A549 (cell line): ENCODE results near the gene ZRANB1.

Source experiments
- CTCF ChIP-seq: fragments of >200 bp; sonication (Bioruptor Twin); formaldehyde crosslinking; IDR thresholded peaks from 3 replicates; pipeline ENCODE4 v1.5.1; 2016
- EP300 ChIP-seq, 2 experiments: fragments of >200 bp; sonication (Bioruptor Twin); formaldehyde crosslinking; IDR thresholded peaks; 2 replicates in 1 of 2; 3 replicates in 1 of 2; pipeline ENCODE4 v1.6.1; 2016 to 2017
- HOXB5 ChIP-seq: fragments of 250-450 bp; sonication (Bioruptor Pico); IDR thresholded peaks from 2 replicates; pipeline ENCODE4 v1.5.0; 2020; ENCODE audit warnings: mild to moderate bottlenecking, moderate library complexity
- MYC ChIP-seq: IDR thresholded peaks from 2 replicates; pipeline ENCODE4 v1.6.1; 2012; ENCODE audit warnings: mild to moderate bottlenecking, inconsistent platforms, low read length, improper control_type of control experiment, borderline replicate concordance
- POLR2AphosphoS2 ChIP-seq: conservative IDR thresholded peaks from 2 replicates; pipeline ENCODE4 v1.6.1; 2012; ENCODE audit warnings: low read length, improper control_type of control experiment, inconsistent platforms
- RCOR1 ChIP-seq: fragments of 150-350 bp; IDR thresholded peaks from 2 replicates; pipeline ENCODE4 v1.6.1; 2014; ENCODE audit warnings: antibody characterized with exemption, low read length, low read depth
- SMC3 ChIP-seq: fragments of >200 bp; sonication (Bioruptor Twin); formaldehyde crosslinking; IDR thresholded peaks from 3 replicates; pipeline ENCODE4 v1.6.1; 2018; ENCODE audit warnings: inconsistent platforms
- TF ChIP-seq, protein P1 (sequence below): fragments of 450-650 bp; IDR thresholded peaks from 2 replicates; pipeline ENCODE4 v1.6.1; 2014; ENCODE audit warnings: antibody characterized with exemption

- no peak for TF ChIP-seq POLR2AphosphoS2
- no peak for TF ChIP-seq MYC
- no peak for TF ChIP-seq CTCF
- TF ChIP-seq RCOR1: no peak
- TF ChIP-seq SMC3: no peak
- TF ChIP-seq EP300 (IDR thresholded peaks at IDR 0.05): no peak
- TF ChIP-seq, protein P1, sequence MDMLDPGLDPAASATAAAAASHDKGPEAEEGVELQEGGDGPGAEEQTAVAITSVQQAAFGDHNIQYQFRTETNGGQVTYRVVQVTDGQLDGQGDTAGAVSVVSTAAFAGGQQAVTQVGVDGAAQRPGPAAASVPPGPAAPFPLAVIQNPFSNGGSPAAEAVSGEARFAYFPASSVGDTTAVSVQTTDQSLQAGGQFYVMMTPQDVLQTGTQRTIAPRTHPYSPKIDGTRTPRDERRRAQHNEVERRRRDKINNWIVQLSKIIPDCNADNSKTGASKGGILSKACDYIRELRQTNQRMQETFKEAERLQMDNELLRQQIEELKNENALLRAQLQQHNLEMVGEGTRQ: no peak
- no peak for TF ChIP-seq HOXB5 (CRISPR knock-in tag)
Measured at GRCh38 chr10:125020871-125021270, 78.9 kb downstream of the ZRANB1 start.
